GM19193 (cell line): ENCODE data around the gene PRRG2.

Experiments
- POLR2A ChIP-seq: IDR thresholded peaks from 4 replicates; pipeline ENCODE4 v1.6.1; 2011; ENCODE audit not compliant: insufficient read depth, insufficient read length; ENCODE audit errors: extremely low read depth

PRRG2 gene

GRCh38 chr19:49591731-49592485 is 10.8 kb downstream of the PRRG2 start:
- TF ChIP-seq POLR2A = peak; percentile 6

GRCh38 chr19:49592486-49593232 is 11.5 kb downstream of the PRRG2 start:
- no peak for TF ChIP-seq POLR2A

- TF ChIP-seq POLR2A = no peak
Measured at GRCh38 chr19:49593233-49594113, 12.4 kb downstream of the PRRG2 start.

GRCh38 chr19:49594157-49594992 is 13.3 kb downstream of the PRRG2 start:
- TF ChIP-seq POLR2A = no peak

- TF ChIP-seq POLR2A = no peak
Measured at GRCh38 chr19:49594993-49595818, 14.1 kb downstream of the PRRG2 start.

- no peak for TF ChIP-seq POLR2A
Measured at GRCh38 chr19:49595819-49596404, 14.8 kb downstream of the PRRG2 start.

DNA sequence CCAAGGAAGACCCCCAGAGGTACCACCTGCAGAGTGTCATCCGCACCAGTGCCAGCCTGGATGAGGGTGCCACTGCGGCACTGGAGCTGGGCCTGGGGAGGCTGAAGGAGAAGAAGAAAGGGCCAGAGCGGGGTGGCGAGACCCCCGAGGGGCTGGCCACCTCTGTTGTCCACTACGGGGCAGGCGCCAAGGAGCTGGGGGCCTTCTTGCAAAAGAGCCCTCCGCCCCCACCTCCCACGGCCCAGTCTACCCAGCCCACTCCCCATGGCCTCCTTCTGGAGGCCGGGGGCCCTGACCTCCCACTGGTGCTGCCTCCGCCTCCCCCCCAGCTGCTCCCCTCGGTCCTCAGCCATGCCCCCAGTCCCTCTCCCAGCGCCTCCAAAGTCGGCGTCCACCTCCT is 15.3 kb downstream of the PRRG2 start:
- no peak for TF ChIP-seq POLR2A

DNA sequence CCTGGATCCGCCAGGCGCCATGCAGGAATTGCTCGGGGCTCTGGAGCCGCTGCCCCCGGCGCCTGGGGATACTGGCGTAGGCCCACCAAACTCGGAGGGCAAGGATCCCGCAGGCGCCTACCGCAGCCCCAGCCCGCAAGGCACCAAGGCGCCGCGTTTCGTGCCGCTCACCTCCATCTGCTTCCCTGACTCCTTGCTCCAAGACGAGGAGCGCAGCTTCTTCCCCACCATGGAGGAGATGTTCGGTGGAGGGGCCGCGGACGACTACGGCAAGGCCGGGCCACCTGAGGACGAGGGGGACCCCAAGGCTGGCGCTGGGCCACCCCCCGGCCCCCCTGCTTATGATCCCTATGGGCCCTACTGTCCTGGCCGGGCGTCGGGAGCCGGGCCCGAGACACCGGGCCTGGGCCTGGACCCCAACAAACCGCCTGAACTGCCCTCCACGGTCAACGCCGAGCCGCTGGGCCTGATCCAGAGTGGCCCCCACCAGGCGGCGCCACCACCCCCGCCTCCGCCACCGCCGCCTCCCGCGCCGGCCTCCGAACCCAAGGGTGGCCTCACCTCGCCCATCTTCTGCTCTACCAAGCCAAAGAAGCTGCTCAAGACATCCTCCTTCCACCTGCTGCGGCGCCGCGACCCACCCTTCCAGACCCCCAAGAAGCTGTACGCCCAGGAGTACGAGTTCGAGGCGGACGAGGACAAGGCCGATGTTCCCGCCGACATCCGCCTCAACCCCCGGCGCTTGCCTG is 16.0 kb downstream of the PRRG2 start:
- TF ChIP-seq POLR2A = no peak

DNA sequence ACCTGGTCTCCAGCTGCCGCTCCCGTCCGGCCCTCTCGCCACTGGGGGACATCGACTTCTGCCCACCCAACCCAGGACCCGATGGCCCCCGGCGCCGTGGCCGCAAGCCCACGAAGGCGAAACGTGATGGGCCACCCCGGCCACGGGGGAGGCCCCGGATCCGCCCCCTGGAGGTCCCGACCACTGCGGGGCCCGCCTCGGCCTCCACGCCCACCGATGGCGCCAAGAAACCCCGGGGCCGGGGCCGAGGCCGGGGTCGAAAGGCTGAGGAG is 16.5 kb downstream of the PRRG2 start:
- no peak for TF ChIP-seq POLR2A

DNA sequence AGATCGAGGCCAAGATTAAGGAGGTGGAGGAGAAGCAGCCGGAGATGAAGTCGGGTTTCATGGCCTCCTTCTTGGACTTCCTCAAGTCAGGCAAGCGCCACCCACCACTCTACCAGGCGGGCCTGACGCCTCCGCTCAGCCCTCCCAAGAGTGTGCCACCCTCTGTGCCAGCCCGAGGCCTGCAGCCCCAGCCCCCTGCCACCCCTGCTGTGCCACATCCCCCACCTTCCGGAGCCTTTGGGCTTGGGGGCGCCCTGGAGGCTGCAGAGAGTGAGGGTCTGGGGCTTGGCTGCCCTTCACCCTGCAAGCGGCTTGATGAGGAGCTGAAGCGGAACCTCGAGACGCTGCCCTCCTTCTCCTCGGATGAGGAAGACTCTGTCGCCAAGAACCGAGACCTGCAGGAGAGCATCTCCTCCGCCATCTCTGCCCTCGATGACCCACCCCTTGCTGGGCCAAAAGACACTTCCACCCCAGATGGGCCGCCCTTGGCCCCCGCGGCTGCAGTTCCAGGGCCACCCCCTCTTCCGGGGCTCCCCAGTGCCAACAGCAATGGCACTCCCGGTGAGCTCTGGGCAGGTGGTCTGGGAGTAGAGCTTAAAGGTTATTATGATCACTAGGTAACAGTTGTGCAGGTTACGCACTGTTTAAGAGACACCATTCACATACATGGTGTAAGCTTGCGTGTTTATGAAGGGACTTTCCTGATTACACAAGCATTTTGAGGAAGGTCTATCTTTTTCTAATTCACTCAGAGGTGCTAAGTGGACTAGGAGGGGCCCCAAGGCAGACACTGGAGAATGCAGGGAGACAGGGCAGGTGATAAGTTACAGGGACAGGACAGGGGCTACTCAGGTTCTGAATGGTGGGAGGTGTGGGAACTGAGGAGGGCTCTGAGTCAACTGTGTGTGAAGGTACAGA is 18.5 kb downstream of the PRRG2 start:
- TF ChIP-seq POLR2A = no peak

GRCh38 chr19:49601482-49602038 is 20.4 kb downstream of the PRRG2 start:
- no peak for TF ChIP-seq POLR2A
